ENCODE data around the gene WIPF3.

WIPF3 gene

GRCh38 chr7:29946428-29947186, 140.3 kb downstream of the WIPF3 start:
- peak; percentile 30 for DNase-seq
- H3K36me3 ChIP-seq, result peaks cover 77% of the 10 kb centered on the region
- TF ChIP-seq CTCF (IDR thresholded peaks at IDR 0.05; ENCODE audit: low read depth, low read length), result peak; percentile 48
- no peaks in the 10 kb centered on the region for H3K27me3 ChIP-seq
- H3K4me3 ChIP-seq (ENCODE audit: low read depth, low read length), result no peak overlapping the region
- H3K4me1 ChIP-seq, result no peaks in the 10 kb centered on the region
- no peaks in the 10 kb centered on the region for H3K9me3 ChIP-seq

GRCh38 chr7:29948587-29948986, 142.3 kb downstream of the WIPF3 start:
- Histone ChIP-seq H3K9me3 (no peaks in the 10 kb centered on the region), H3K4me1 (no peaks in the 10 kb centered on the region), H3K4me3 (ENCODE audit: low read depth, low read length) (no peak overlapping the region), H3K27me3 (no peaks in the 10 kb centered on the region), H3K36me3 (peaks cover 76% of the 10 kb centered on the region)
- no peak for TF ChIP-seq CTCF (IDR thresholded peaks at IDR 0.05; ENCODE audit: low read depth, low read length)
- DNase-seq, result no peak

- no peaks in the 10 kb centered on the region for H3K9me3 ChIP-seq
- H3K4me3 ChIP-seq (ENCODE audit: low read depth, low read length), result no peak overlapping the region
- no peak for DNase-seq
- H3K27me3 ChIP-seq, result no peaks in the 10 kb centered on the region
- TF ChIP-seq CTCF (IDR thresholded peaks at IDR 0.05; ENCODE audit: low read depth, low read length), result no peak
- H3K4me1 ChIP-seq, result no peaks in the 10 kb centered on the region
- H3K36me3 ChIP-seq, result peaks cover 75% of the 10 kb centered on the region
Measured at GRCh38 chr7:29950480-29950879, 144.2 kb downstream of the WIPF3 start.

GRCh38 chr7:29951206-29951605, 144.9 kb downstream of the WIPF3 start:
- no peak for TF ChIP-seq CTCF (IDR thresholded peaks at IDR 0.05; ENCODE audit: low read depth, low read length)
- no peak for DNase-seq
- H3K27me3 ChIP-seq, result no peaks in the 10 kb centered on the region
- H3K9me3 ChIP-seq, result no peaks in the 10 kb centered on the region
- peaks cover 80% of the 10 kb centered on the region for H3K36me3 ChIP-seq
- no peak overlapping the region for H3K4me3 ChIP-seq (ENCODE audit: low read depth, low read length)
- H3K4me1 ChIP-seq, result peaks cover 2% of the 10 kb centered on the region

- Histone ChIP-seq H3K4me3 (ENCODE audit: low read depth, low read length) (no peak overlapping the region), H3K9me3 (no peaks in the 10 kb centered on the region), H3K27me3 (no peaks in the 10 kb centered on the region), H3K4me1 (peaks cover 12% of the 10 kb centered on the region), H3K36me3 (peaks cover 61% of the 10 kb centered on the region)
- no peak for TF ChIP-seq CTCF (IDR thresholded peaks at IDR 0.05; ENCODE audit: low read depth, low read length)
- DNase-seq, result no peak
Measured at GRCh38 chr7:29953726-29954347, 147.5 kb downstream of the WIPF3 start.

Data from BE2C (cell line).